ENCODE measurements around the gene ST7L.
A peak's percentile ranks its signal among the peaks of the same experiment; 100 is the strongest.

ST7L gene

GRCh38 chr1:112513112-112513870 is 105.7 kb downstream of the ST7L start:
- Histone ChIP-seq H3K27me3 (ENCODE audit: control insufficient read depth, insufficient read depth, low read length) (peaks cover 21% of the 10 kb centered on the region), H3K9ac (ENCODE audit: low read depth, low read length) (no peak overlapping the region), H3K9me3 (replicated peaks; ENCODE audit: low read length) (no peaks in the 10 kb centered on the region), H3K4me1 (ENCODE audit: control insufficient read depth, insufficient read depth, low read length) (peaks cover 23% of the 10 kb centered on the region), H3K36me3 (ENCODE audit: insufficient read depth, low read length) (no peaks in the 10 kb centered on the region), H3K4me2 (ENCODE audit: low read length) (no peak overlapping the region), H3K4me3 (ENCODE audit: low read length) (no peak overlapping the region)

- Histone ChIP-seq H3K4me2 (ENCODE audit: low read length) (no peak overlapping the region), H3K36me3 (ENCODE audit: insufficient read depth, low read length) (no peaks in the 10 kb centered on the region), H3K27me3 (ENCODE audit: control insufficient read depth, insufficient read depth, low read length) (peaks cover 29% of the 10 kb centered on the region), H3K4me1 (ENCODE audit: control insufficient read depth, insufficient read depth, low read length) (peaks cover 30% of the 10 kb centered on the region), H3K4me3 (ENCODE audit: low read length) (no peak overlapping the region), H3K9me3 (replicated peaks; ENCODE audit: low read length) (no peaks in the 10 kb centered on the region), H3K9ac (ENCODE audit: low read depth, low read length) (no peak overlapping the region)
These were observed 107.0 kb downstream of the ST7L start for GRCh38 chr1:112511897-112512296.

- Histone ChIP-seq H3K4me3 (ENCODE audit: low read length) (no peak overlapping the region), H3K27me3 (ENCODE audit: control insufficient read depth, insufficient read depth, low read length) (peaks cover 32% of the 10 kb centered on the region)
These were observed 108.6 kb downstream of the ST7L start for GRCh38 chr1:112510340-112510739.

GRCh38 chr1:112509660-112510178 is 109.2 kb downstream of the ST7L start:
- Histone ChIP-seq H3K9me3 (replicated peaks; ENCODE audit: low read length) (no peaks in the 10 kb centered on the region), H3K27me3 (ENCODE audit: control insufficient read depth, insufficient read depth, low read length) (peaks cover 35% of the 10 kb centered on the region), H3K4me3 (ENCODE audit: low read length) (no peak overlapping the region), H3K4me2 (ENCODE audit: low read length) (no peak overlapping the region), H3K36me3 (ENCODE audit: insufficient read depth, low read length) (no peaks in the 10 kb centered on the region), H3K4me1 (ENCODE audit: control insufficient read depth, insufficient read depth, low read length) (peaks cover 20% of the 10 kb centered on the region), H3K9ac (ENCODE audit: low read depth, low read length) (no peak overlapping the region)

More at GRCh38 chr1:112510340-112510739, 108.6 kb downstream of the ST7L start:
- Histone ChIP-seq H3K9me3 (replicated peaks; ENCODE audit: low read length) (no peaks in the 10 kb centered on the region), H3K36me3 (ENCODE audit: insufficient read depth, low read length) (no peaks in the 10 kb centered on the region), H3K4me1 (ENCODE audit: control insufficient read depth, insufficient read depth, low read length) (peaks cover 21% of the 10 kb centered on the region), H3K9ac (ENCODE audit: low read depth, low read length) (no peak overlapping the region), H3K4me2 (ENCODE audit: low read length) (no peak overlapping the region)

- peak overlapping the region; percentile 76 for H3K4me3 ChIP-seq (ENCODE audit: low read length)
- no peaks in the 10 kb centered on the region for H3K9me3 ChIP-seq (replicated peaks; ENCODE audit: low read length)
- peak overlapping the region; percentile 44 for H3K9ac ChIP-seq (ENCODE audit: low read depth, low read length)
- H3K4me2 ChIP-seq (ENCODE audit: low read length) = peak overlapping the region; percentile 84
- H3K4me1 ChIP-seq (ENCODE audit: control insufficient read depth, insufficient read depth, low read length) = peaks cover 20% of the 10 kb centered on the region
- H3K36me3 ChIP-seq (ENCODE audit: insufficient read depth, low read length) = no peaks in the 10 kb centered on the region
- peaks cover 38% of the 10 kb centered on the region for H3K27me3 ChIP-seq (ENCODE audit: control insufficient read depth, insufficient read depth, low read length)
These were observed 109.8 kb downstream of the ST7L start for GRCh38 chr1:112509005-112509659.

- peak within 1 kb of the TSS; percentile 76 for H3K4me3 ChIP-seq (ENCODE audit: low read length)
- H3K36me3 ChIP-seq (ENCODE audit: insufficient read depth, low read length) = no peaks in the 10 kb centered on the region
- H3K4me2 ChIP-seq (ENCODE audit: low read length) = peak within 1 kb of the TSS; percentile 84
- H3K27me3 ChIP-seq (ENCODE audit: control insufficient read depth, insufficient read depth, low read length) = peaks cover 43% of the 10 kb centered on the region
- no peaks in the 10 kb centered on the region for H3K9me3 ChIP-seq (replicated peaks; ENCODE audit: low read length)
- H3K4me1 ChIP-seq (ENCODE audit: control insufficient read depth, insufficient read depth, low read length) = peaks cover 20% of the 10 kb centered on the region
- peak within 1 kb of the TSS; percentile 44 for H3K9ac ChIP-seq (ENCODE audit: low read depth, low read length)
These were observed 110.5 kb downstream of the ST7L start, which contains the start of gene WNT2B for GRCh38 chr1:112508278-112509004. Gene WNT2B, plus strand, starts transcription at chr1:112508965. Its CDS starts 298 bp downstream, at chr1:112509263.

- Histone ChIP-seq H3K9ac (ENCODE audit: low read depth, low read length) (peak overlapping the region; percentile 44), H3K36me3 (ENCODE audit: insufficient read depth, low read length) (no peaks in the 10 kb centered on the region), H3K27me3 (ENCODE audit: control insufficient read depth, insufficient read depth, low read length) (peaks cover 44% of the 10 kb centered on the region), H3K9me3 (replicated peaks; ENCODE audit: low read length) (no peaks in the 10 kb centered on the region), H3K4me3 (ENCODE audit: low read length) (peak overlapping the region; percentile 76), H3K4me1 (ENCODE audit: control insufficient read depth, insufficient read depth, low read length) (peaks cover 19% of the 10 kb centered on the region), H3K4me2 (ENCODE audit: low read length) (peak overlapping the region; percentile 84)
These were observed 111.0 kb downstream of the ST7L start for GRCh38 chr1:112507921-112508277.

GRCh38 chr1:112507336-112507735 is 111.6 kb downstream of the ST7L start:
- Histone ChIP-seq H3K4me1 (ENCODE audit: control insufficient read depth, insufficient read depth, low read length) (peaks cover 22% of the 10 kb centered on the region), H3K9me3 (replicated peaks; ENCODE audit: low read length) (no peaks in the 10 kb centered on the region), H3K9ac (ENCODE audit: low read depth, low read length) (no peak overlapping the region), H3K36me3 (ENCODE audit: insufficient read depth, low read length) (no peaks in the 10 kb centered on the region), H3K4me3 (ENCODE audit: low read length) (no peak overlapping the region), H3K4me2 (ENCODE audit: low read length) (peak overlapping the region; percentile 84), H3K27me3 (ENCODE audit: control insufficient read depth, insufficient read depth, low read length) (peaks cover 44% of the 10 kb centered on the region)

- Histone ChIP-seq H3K9me3 (replicated peaks; ENCODE audit: low read length) (no peaks in the 10 kb centered on the region), H3K27me3 (ENCODE audit: control insufficient read depth, insufficient read depth, low read length) (peaks cover 44% of the 10 kb centered on the region), H3K4me2 (ENCODE audit: low read length) (no peak overlapping the region), H3K36me3 (ENCODE audit: insufficient read depth, low read length) (no peaks in the 10 kb centered on the region), H3K4me1 (ENCODE audit: control insufficient read depth, insufficient read depth, low read length) (peaks cover 26% of the 10 kb centered on the region), H3K9ac (ENCODE audit: low read depth, low read length) (no peak overlapping the region), H3K4me3 (ENCODE audit: low read length) (no peak overlapping the region)
These were observed 112.2 kb downstream of the ST7L start for GRCh38 chr1:112506731-112507130.

GRCh38 chr1:112506306-112506705 is 112.6 kb downstream of the ST7L start:
- no peaks in the 10 kb centered on the region for H3K36me3 ChIP-seq (ENCODE audit: insufficient read depth, low read length)
- no peak overlapping the region for H3K9ac ChIP-seq (ENCODE audit: low read depth, low read length)
- no peak overlapping the region for H3K4me2 ChIP-seq (ENCODE audit: low read length)
- no peaks in the 10 kb centered on the region for H3K9me3 ChIP-seq (replicated peaks; ENCODE audit: low read length)
- H3K4me1 ChIP-seq (ENCODE audit: control insufficient read depth, insufficient read depth, low read length) = peaks cover 30% of the 10 kb centered on the region
- H3K27me3 ChIP-seq (ENCODE audit: control insufficient read depth, insufficient read depth, low read length) = peaks cover 44% of the 10 kb centered on the region
- no peak overlapping the region for H3K4me3 ChIP-seq (ENCODE audit: low read length)

GRCh38 chr1:112505878-112506277 is 113.1 kb downstream of the ST7L start:
- no peaks in the 10 kb centered on the region for H3K36me3 ChIP-seq (ENCODE audit: insufficient read depth, low read length)
- no peak overlapping the region for H3K4me2 ChIP-seq (ENCODE audit: low read length)
- H3K9me3 ChIP-seq (replicated peaks; ENCODE audit: low read length) = no peaks in the 10 kb centered on the region
- H3K4me1 ChIP-seq (ENCODE audit: control insufficient read depth, insufficient read depth, low read length) = peaks cover 30% of the 10 kb centered on the region
- no peak overlapping the region for H3K9ac ChIP-seq (ENCODE audit: low read depth, low read length)
- H3K27me3 ChIP-seq (ENCODE audit: control insufficient read depth, insufficient read depth, low read length) = peaks cover 44% of the 10 kb centered on the region
- H3K4me3 ChIP-seq (ENCODE audit: low read length) = no peak overlapping the region
